ENCODE results near the gene ABHD2.
A peak's percentile ranks its signal among the peaks of the same experiment; 100 is the strongest.

GRCh38 chr15:89091627-89092220, 3.5 kb downstream of the ABHD2 start:
- TF ChIP-seq CTCF (IDR thresholded peaks at IDR 0.05) = no peak
- TF ChIP-seq EP300 (IDR thresholded peaks at IDR 0.05; ENCODE audit: low read depth) = no peak
- TF ChIP-seq POLR2AphosphoS5 (IDR thresholded peaks at IDR 0.05) = peak in 1 of 3 donors; percentile 22
